AG09319 (cell line): ENCODE results near the gene JRKL.
"Not testable (repeated sequence)": the region's sequence is repeated elsewhere in the genome, so short reads cannot be mapped to it uniquely, and the experiment has no call there.

Experiments
- DNase-seq: peaks from one replicate; pipeline ENCODE4 v3.0.0-alpha.2; 2010; ENCODE audit warnings: low read depth; ENCODE audit errors: extremely low read depth
- CTCF ChIP-seq: IDR thresholded peaks from 2 replicates; pipeline ENCODE4 v1.5.1; 2011; ENCODE audit warnings: low read depth, mild to moderate bottlenecking, inconsistent platforms, low read length, moderate library complexity

The JRKL gene

GRCh38 chr11:96430668-96431067, 40.9 kb downstream of the JRKL start:
- TF ChIP-seq CTCF: no peak
- DNase-seq: no peak

- DNase-seq: not testable (repeated sequence)
Measured at GRCh38 chr11:96432654-96433053, 42.8 kb downstream of the JRKL start.
